HepG2 (cell line): Measurements from ENCODE around the gene NECTIN2. TPM values are rescaled to one million over a fixed set of nuclear protein-coding genes. Genes with fewer than 3 reads are reported as not detected.

Experiments used
- SRSF4 ChIP-seq: fragments of 200-400 bp; formaldehyde crosslinking; IDR thresholded peaks from one replicate; pipeline ENCODE4 v1.6.1; 2018; ENCODE audit warnings: mild to moderate bottlenecking, low read depth, low read length, moderate library complexity; ENCODE audit not compliant: poor library complexity, severe bottlenecking
- SRY ChIP-seq: sonication (generic); formaldehyde crosslinking; IDR thresholded peaks from 2 replicates; pipeline ENCODE4 v1.8.0; 2022; ENCODE audit warnings: mild to moderate bottlenecking, missing genetic modification reagents
- STAG1 ChIP-seq: sonication (generic); formaldehyde crosslinking; IDR thresholded peaks from 2 replicates; pipeline ENCODE4 v1.4.0; 2020; ENCODE audit warnings: missing genetic modification reagents
- YEATS2 ChIP-seq: sonication (generic); formaldehyde crosslinking; IDR thresholded peaks from 2 replicates; pipeline ENCODE4 v1.4.0; 2020; ENCODE audit warnings: missing genetic modification reagents, borderline replicate concordance
- ZFP37 ChIP-seq: sonication (generic); formaldehyde crosslinking; IDR thresholded peaks from 2 replicates; pipeline ENCODE4 v1.4.0; 2020; ENCODE audit warnings: missing genetic modification reagents, borderline replicate concordance
- ZNF225 ChIP-seq: sonication (generic); formaldehyde crosslinking; IDR thresholded peaks from 2 replicates; pipeline ENCODE4 v1.4.0; 2020; ENCODE audit warnings: mild to moderate bottlenecking, missing genetic modification reagents
- ZNF275 ChIP-seq: sonication (generic); formaldehyde crosslinking; IDR thresholded peaks from 2 replicates; pipeline ENCODE4 v1.8.0; 2022; ENCODE audit warnings: missing genetic modification reagents, mild to moderate bottlenecking, inconsistent platforms, borderline replicate concordance
- ZNF281 ChIP-seq: sonication (generic); formaldehyde crosslinking; IDR thresholded peaks from 2 replicates; pipeline ENCODE4 v1.4.0; 2020; ENCODE audit warnings: missing genetic modification reagents, borderline replicate concordance
- ZNF557 ChIP-seq: sonication (generic); formaldehyde crosslinking; IDR thresholded peaks from 2 replicates; pipeline ENCODE4 v1.4.0; 2020; ENCODE audit warnings: missing genetic modification reagents
- polyA plus RNA-seq, 8 experiments: library from polyadenylated mRNA; depleted of rRNA in 3 of 8; stranded (reverse) in 7 of 8; unstranded in 1 of 8; fragments of >200 nt; fragmentation: Illumina TruSeq in 4 of 8; extraction: Trizol in 4 of 8; gene quantifications; 2 replicates each; pipeline versions ENCODE4 v1.2.1 to v1.2.3, GENCODE V29; 2011 to 2016; ENCODE audit warnings: low read depth in 4 of 8, missing spikeins in 1 of 8, mixed read lengths in 1 of 8; ENCODE audit not compliant: insufficient read depth in 1 of 8
- total RNA-seq, 5 experiments: library from RNA; depleted of rRNA; stranded (reverse); fragments of >200 nt; fragmentation: Illumina TruSeq; extraction: Trizol; gene quantifications; 2 replicates each; pipeline ENCODE4 v1.2.3, GENCODE V29; 2016; ENCODE audit warnings: low read depth in 1 of 5

The NECTIN2 gene
- total and polyA plus RNA-seq, 2 of the 13 experiments (the other 11 are each of a cell fraction or from before 2014, with no cell fraction given): 75.4 to 114 TPM

GRCh38 chr19:44822670-44823372, 23.3 kb upstream of the NECTIN2 start (continued):
- TF ChIP-seq ZNF557 (CRISPR knock-in tag) (no peak), ZNF275 (CRISPR knock-in tag) (no peak), SRY (CRISPR knock-in tag) (no peak), ZFP37 (no peak), SRSF4 (no peak), ZNF225 (CRISPR knock-in tag) (no peak), YEATS2 (CRISPR knock-in tag) (no peak), ZNF281 (CRISPR knock-in tag) (peak; percentile 31; the same call in 1 of the 2 replicates), STAG1 (CRISPR knock-in tag) (no peak)
